IMR-90 (cell line): ENCODE measurements around the gene BPGM. TPM values are rescaled to one million over a fixed set of nuclear protein-coding genes. Genes with fewer than 3 reads are reported as not detected.
A peak's percentile ranks its signal among the peaks of the same experiment; 100 is the strongest.

Source experiments
- ATAC-seq: fragments of 200-7000 bp; cut with Tn5 transposase; 2 replicates; pipeline ENCODE4 v1.9.1; 2020; ENCODE audit warnings: low read depth, mild to moderate bottlenecking, moderate library complexity
- BruUV-seq: library from RNA; stranded (reverse); fragments of 400-500 nt; replicated peaks from 2 replicates; lab custom pipeline; 2021; lab: Mats Ljungman, UMichigan
- CTCF ChIA-PET: fragments of 300-600 bp; formaldehyde crosslinking; extraction: SDS; loops from one replicate; lab custom pipeline; 2021; ENCODE audit warnings: antibody characterized with exemption; lab: Yijun Ruan, JAX
- POLR2A ChIA-PET: fragments of 300-600 bp; sonication (Branson Sonifier 250); formaldehyde crosslinking; loops from one replicate; lab custom pipeline; 2022; ENCODE audit warnings: antibody characterized with exemption; ENCODE audit not compliant: unreplicated experiment; lab: Charles Lee
- DNase-seq: peaks from one replicate; pipeline ENCODE4 v3.0.0; 2013
- H2AFZ ChIP-seq: replicated peaks from 2 replicates; pipeline ENCODE3; 2013; ENCODE audit warnings: low read length, mild to moderate bottlenecking; ENCODE audit not compliant: poor library complexity
- H2AK5ac ChIP-seq: 2 replicates; pipeline ENCODE4 v1.6.1; 2013; ENCODE audit warnings: low read depth, low read length, inconsistent platforms
- H2AK9ac ChIP-seq: replicated peaks from 2 replicates; pipeline ENCODE3; 2013; ENCODE audit warnings: mild to moderate bottlenecking, low read depth, low read length, moderate library complexity; ENCODE audit not compliant: poor library complexity
- H2BK120ac ChIP-seq: 2 replicates; pipeline ENCODE4 v1.6.1; 2013; ENCODE audit warnings: low read depth, low read length, inconsistent platforms
- H2BK15ac ChIP-seq: 3 replicates; pipeline ENCODE4 v1.6.1; 2013; ENCODE audit warnings: low read depth, low read length, inconsistent platforms
- H2BK20ac ChIP-seq: 2 replicates; pipeline ENCODE4 v1.6.1; 2013; ENCODE audit warnings: low read depth, mild to moderate bottlenecking, inconsistent platforms, low read length, moderate library complexity
- H2BK5ac ChIP-seq: 2 replicates; pipeline ENCODE4 v1.6.1; 2013; ENCODE audit warnings: mild to moderate bottlenecking, low read depth, low read length, inconsistent platforms; ENCODE audit not compliant: poor library complexity, severe bottlenecking
- H3K14ac ChIP-seq: replicated peaks from 2 replicates; pipeline ENCODE4 v1.6.1; 2013; ENCODE audit warnings: low read depth, low read length, inconsistent platforms
- H3K18ac ChIP-seq: 2 replicates; pipeline ENCODE4 v1.6.1; 2013; ENCODE audit warnings: low read depth, low read length, control low read depth
- H3K23ac ChIP-seq: 2 replicates; pipeline ENCODE4 v1.6.1; 2013; ENCODE audit warnings: low read depth, low read length, inconsistent platforms
- H3K27ac ChIP-seq: 2 replicates; pipeline ENCODE4 v1.5.1; 2013; ENCODE audit warnings: mild to moderate bottlenecking, control low read depth, low read length; ENCODE audit not compliant: insufficient read depth
- H3K27me3 ChIP-seq: 2 replicates; pipeline ENCODE4 v1.6.1; 2013; ENCODE audit warnings: low read length; ENCODE audit not compliant: control insufficient read depth, insufficient read depth
- H3K36me3 ChIP-seq: 2 replicates; pipeline ENCODE4 v1.6.1; 2013; ENCODE audit warnings: low read length, mixed read lengths; ENCODE audit not compliant: control insufficient read depth, insufficient read depth
- H3K4ac ChIP-seq: 2 replicates; pipeline ENCODE4 v1.6.1; 2013; ENCODE audit warnings: low read depth, low read length, inconsistent platforms
- H3K4me1 ChIP-seq: 2 replicates; pipeline ENCODE4 v1.6.1; 2013; ENCODE audit warnings: low read length, mixed read lengths; ENCODE audit not compliant: control insufficient read depth, insufficient read depth
- H3K4me2 ChIP-seq: 2 replicates; pipeline ENCODE4 v1.6.1; 2013; ENCODE audit warnings: low read depth, mild to moderate bottlenecking, control low read depth, low read length, moderate library complexity
- H3K4me3 ChIP-seq: 2 replicates; pipeline ENCODE4 v1.5.1; 2013; ENCODE audit warnings: low read depth, mild to moderate bottlenecking, control low read depth, low read length, moderate library complexity; ENCODE audit not compliant: insufficient read depth
- H3K56ac ChIP-seq: 2 replicates; pipeline ENCODE4 v1.6.1; 2013; ENCODE audit warnings: low read length, inconsistent platforms; ENCODE audit not compliant: insufficient read depth; ENCODE audit errors: extremely low read depth
- H3K79me1 ChIP-seq, 2 experiments: 2 replicates each; pipeline ENCODE4 v1.6.1; 2013; ENCODE audit warnings: low read length in 2 of 2, inconsistent platforms in 1 of 2, low read depth in 1 of 2
- H3K9ac ChIP-seq: 2 replicates; pipeline ENCODE4 v1.6.1; 2013; ENCODE audit warnings: low read depth, low read length, control low read depth
- H3K9me1 ChIP-seq: 2 replicates; pipeline ENCODE4 v1.6.1; 2013; ENCODE audit warnings: low read length, inconsistent platforms; ENCODE audit not compliant: insufficient read depth
- H3K9me3 ChIP-seq: 2 replicates; pipeline ENCODE4 v1.6.1; 2013; ENCODE audit warnings: low read length; ENCODE audit not compliant: control insufficient read depth, insufficient read depth
- H4K20me1 ChIP-seq: 2 replicates; pipeline ENCODE4 v1.6.1; 2013; ENCODE audit warnings: low read length, inconsistent platforms; ENCODE audit not compliant: insufficient read depth
- H4K5ac ChIP-seq: 2 replicates; pipeline ENCODE4 v1.6.1; 2013; ENCODE audit warnings: mild to moderate bottlenecking, low read depth, low read length, control low read depth
- H4K8ac ChIP-seq, 2 experiments: 2 replicates each; pipeline ENCODE4 v1.6.1; 2013; ENCODE audit warnings: low read depth in 2 of 2, low read length in 2 of 2, control low read depth in 1 of 2, inconsistent platforms in 1 of 2
- H4K91ac ChIP-seq: 2 replicates; pipeline ENCODE4 v1.6.1; 2013; ENCODE audit warnings: low read depth, low read length, inconsistent platforms; ENCODE audit not compliant: insufficient read depth
- CEBPB ChIP-seq: IDR thresholded peaks from 2 replicates; pipeline ENCODE4 v1.6.1; 2012; ENCODE audit warnings: low read depth, low read length, improper control_type of control experiment
- MAFK ChIP-seq: IDR thresholded peaks from 2 replicates; pipeline ENCODE4 v1.6.1; 2012; ENCODE audit warnings: low read depth, low read length, improper control_type of control experiment
- WGBS, 2 experiments: methylation state at CpG; one replicate each; pipeline versions ENCODE4 v1.1.5 to v1.1.7; 2013; ENCODE audit warnings: missing lambda C conversion rate in 2 of 2; ENCODE audit not compliant: insufficient read length in 1 of 2; ENCODE audit errors: extremely low coverage in 2 of 2; 5-methylcytosine and 5-hydroxymethylcytosine counted together
- dilution Hi-C: fragments of 300-500 bp; cut with HindIII; formaldehyde crosslinking; loops from one replicate; pipeline ENCODE4 v1.14.3; 2018; ENCODE audit warnings: low sequenced_read_pairs; ENCODE audit not compliant: unreplicated experiment
- in situ Hi-C: fragments of 300-500 bp; cut with MboI; formaldehyde crosslinking; loops from 3 replicates; pipeline ENCODE4 v1.14.3; 2019; ENCODE audit warnings: low sequenced_read_pairs, inconsistent platforms, mixed read lengths
- intact Hi-C: fragments of 100-400 bp; cut with micrococcal nuclease; formaldehyde crosslinking; loops from 2 replicates; pipeline ENCODE4 v1.10.0; 2022
- polyA plus RNA-seq, 3 experiments: library from polyadenylated mRNA; depleted of rRNA; stranded (reverse); fragments of >200 nt; gene quantifications; 2 replicates each; pipeline ENCODE4 v1.2.3, GENCODE V29; 2012; ENCODE audit warnings: low replicate concordance in 1 of 3
- total RNA-seq: library from RNA; depleted of rRNA; stranded (reverse); fragments of >200 nt; gene quantifications from 2 replicates; pipeline ENCODE4 v1.2.3, GENCODE V29; 2012

The BPGM gene
- total and polyA plus RNA-seq, 2 of the 4 experiments (the other 2 are of a cell fraction): 18.8 to 20.0 TPM

- H4K5ac ChIP-seq: peak overlapping the region; percentile 60
- H2AFZ ChIP-seq: peak overlapping the region; percentile 2
- in situ Hi-C loops: loop anchor here (5.0 to 25.0 kb wide), 2 partner anchors 77 to 867 kb away; partner anchors contain the start of gene NUP205
- H2BK15ac ChIP-seq: peak overlapping the region; percentile 27; the same call in 1 of the 3 replicates
- TF ChIP-seq CEBPB (no peak), MAFK (no peak)
- dilution Hi-C loops: no loop called here
- H3K18ac ChIP-seq: peak overlapping the region; percentile 36; the same call in 1 of the 2 replicates
- no peaks in the 10 kb centered on the region for H3K9me3 ChIP-seq
- ChIA-PET POLR2A (no interaction called here), CTCF (interaction anchor here (0.6 to 1.3 kb wide), 3 partner anchors 18 to 55 kb away, joined by 3 to 4 read pairs (median 3); no protein-coding TSS in a partner anchor)
- peak overlapping the region; percentile 9 to 58; a peak in 2 of 4 replicates for H4K8ac ChIP-seq
- no peak overlapping the region for H2BK5ac ChIP-seq
- H3K27ac ChIP-seq: peak overlapping the region; percentile 64; the same call in 1 of the 2 replicates
- peak overlapping the region; percentile 26; the same call in 1 of the 2 replicates for H4K91ac ChIP-seq
- 83% methylated on average over 3 of the region's 9 CpGs; no CpG with 5 or more reads in 1 of the 2 experiments for WGBS, 2 experiments
- H3K79me1 ChIP-seq: peaks cover 0 to 20% of the 10 kb centered on the region in 2 experiments; a peak in 3 of 4 replicates
- no peak overlapping the region for H3K56ac ChIP-seq
- no peak overlapping the region for H3K4me2 ChIP-seq
- H3K23ac ChIP-seq: peak overlapping the region; percentile 19; the same call in 1 of the 2 replicates
- H4K20me1 ChIP-seq: no peaks in the 10 kb centered on the region
- H3K4ac ChIP-seq: peak overlapping the region; percentile 2
- DNase-seq: no peak
- no peaks in the 10 kb centered on the region for H3K36me3 ChIP-seq
- H3K4me1 ChIP-seq: peaks cover 26% of the 10 kb centered on the region
- H2AK9ac ChIP-seq: no peak overlapping the region
- H3K4me3 ChIP-seq: no peak overlapping the region
- H2BK20ac ChIP-seq: peak overlapping the region; percentile 8; the same call in 1 of the 2 replicates
- peak overlapping the region; percentile 43 for H2BK120ac ChIP-seq
- 0 out of 2 replicates have a peak overlapping the region, but pooled peaks have one; percentile 12 for H3K14ac ChIP-seq
- ATAC-seq: peak; percentile 12; the same call in 1 of the 2 replicates
- BruUV-seq: no TSS peak
- H3K27me3 ChIP-seq: no peaks in the 10 kb centered on the region
- intact Hi-C loops: no loop called here
- H2AK5ac ChIP-seq: no peak overlapping the region
- 0 out of 2 replicates have a peak overlapping the region, but pooled peaks have one; percentile 18 for H3K9ac ChIP-seq
- peaks cover 16% of the 10 kb centered on the region for H3K9me1 ChIP-seq
Observed at GRCh38 chr7:134695321-134695860, 48.7 kb downstream of the BPGM start.
